OCI-LY7 (cell line): ENCODE measurements around the gene GAS7. TPM values are rescaled to one million over a fixed set of nuclear protein-coding genes. Genes with fewer than 3 reads are reported as not detected.

Experiments used
- BruUV-seq: library from RNA; stranded (reverse); fragments of 400-500 nt; replicated peaks from 2 replicates; lab custom pipeline; 2021; lab: Mats Ljungman, UMichigan
- CTCF ChIA-PET: fragments of 300-600 bp; sonication (Branson Sonifier 250); formaldehyde crosslinking; loops from one replicate; lab custom pipeline; 2022; ENCODE audit warnings: antibody characterized with exemption; ENCODE audit not compliant: unreplicated experiment; lab: Charles Lee
- POLR2A ChIA-PET: fragments of 300-600 bp; sonication (Branson Sonifier 250); formaldehyde crosslinking; loops from one replicate; lab custom pipeline; 2022; ENCODE audit warnings: antibody characterized with exemption; lab: Charles Lee
- DNase-seq: peaks from one replicate; pipeline ENCODE4 v3.0.0-alpha.2; 2015; ENCODE audit warnings: low spot score
- H2AFZ ChIP-seq: fragments of 200-600 bp; sonication (generic), shearing (Covaris generic); 2 replicates; pipeline ENCODE4 v1.6.1; 2014; ENCODE audit warnings: mild to moderate bottlenecking, antibody characterized with exemption, low read length, moderate library complexity
- H3K27ac ChIP-seq: fragments of 200-600 bp; sonication (generic); 2 replicates; pipeline ENCODE4 v1.5.1; 2014; ENCODE audit warnings: mixed run types, low read depth, mild to moderate bottlenecking, moderate library complexity, low read length, inconsistent platforms; ENCODE audit not compliant: poor library complexity, severe bottlenecking
- H3K36me3 ChIP-seq: fragments of 200-600 bp; sonication (generic); 2 replicates; pipeline ENCODE4 v1.6.1; 2014; ENCODE audit warnings: mild to moderate bottlenecking, antibody characterized with exemption, low read length, moderate library complexity, mixed read lengths; ENCODE audit not compliant: insufficient read depth
- H3K4me1 ChIP-seq: fragments of 200-600 bp; sonication (generic); 2 replicates; pipeline ENCODE4 v1.5.1; 2014; ENCODE audit warnings: mild to moderate bottlenecking, low read length; ENCODE audit not compliant: insufficient read depth, poor library complexity, severe bottlenecking
- H3K4me2 ChIP-seq: fragments of 200-600 bp; sonication (generic); 2 replicates; pipeline ENCODE4 v1.6.1; 2014; ENCODE audit warnings: mild to moderate bottlenecking, low read length
- H3K4me3 ChIP-seq: fragments of 200-600 bp; sonication (generic); 2 replicates; pipeline ENCODE4 v1.5.1; 2014; ENCODE audit warnings: mild to moderate bottlenecking, low read depth, low read length; ENCODE audit not compliant: poor library complexity, severe bottlenecking
- H3K79me2 ChIP-seq: fragments of 200-600 bp; sonication (generic); 2 replicates; pipeline ENCODE4 v1.6.1; 2016; ENCODE audit warnings: low read depth, mild to moderate bottlenecking, low read length, moderate library complexity, mixed read lengths; ENCODE audit not compliant: insufficient read depth
- H3K9me2 ChIP-seq: fragments of 200-600 bp; sonication (generic); 2 replicates; pipeline ENCODE4 v1.6.1; 2016; ENCODE audit warnings: mild to moderate bottlenecking, low read length, mixed read lengths; ENCODE audit not compliant: insufficient read depth
- H3K9me3 ChIP-seq: fragments of 200-600 bp; sonication (generic); 2 replicates; pipeline ENCODE4 v1.6.1; 2014; ENCODE audit warnings: mild to moderate bottlenecking, mixed run types, low read length, mixed read lengths
- H4K20me1 ChIP-seq: fragments of 200-600 bp; sonication (generic); 2 replicates; pipeline ENCODE4 v1.6.1; 2014; ENCODE audit warnings: mild to moderate bottlenecking, antibody characterized with exemption, low read length, moderate library complexity, mixed read lengths; ENCODE audit not compliant: insufficient read depth
- CTCF ChIP-seq: fragments of 200-600 bp; sonication (generic); conservative IDR thresholded peaks from 2 replicates; pipeline ENCODE4 v1.5.1; 2014; ENCODE audit warnings: mild to moderate bottlenecking, antibody characterized with exemption, low read length, moderate library complexity, mixed read lengths
- EZH2phosphoT487 ChIP-seq: fragments of 200-600 bp; sonication (generic); IDR thresholded peaks from 2 replicates; pipeline ENCODE4 v1.6.1; 2018; ENCODE audit warnings: low read depth, borderline replicate concordance, mild to moderate bottlenecking, mixed run types, antibody characterized with exemption, low read length, moderate library complexity, mixed read lengths
- intact Hi-C: fragments of 100-400 bp; cut with micrococcal nuclease; formaldehyde crosslinking; loops from one replicate; pipeline ENCODE4 v1.10.0; 2022; ENCODE audit not compliant: unreplicated experiment
- total RNA-seq, 2 experiments: library from RNA; depleted of rRNA in 1 of 2; stranded (reverse); fragments of >200 nt in 1 of 2; shearing (Covaris generic) in 1 of 2; gene quantifications; 2 replicates each; pipeline ENCODE4 v1.2.3, GENCODE V29; 2014 to 2022

The GAS7 gene
- total RNA-seq, 2 experiments from 2014 or later = 1.5 TPM; not detected in 1

- BruUV-seq = no TSS peak
- Histone ChIP-seq H3K4me3 (no peak overlapping the region), H2AFZ (no peak overlapping the region), H3K9me3 (no peaks in the 10 kb centered on the region), H3K36me3 (no peaks in the 10 kb centered on the region), H3K4me1 (no peaks in the 10 kb centered on the region), H3K79me2 (no peaks in the 10 kb centered on the region), H4K20me1 (no peaks in the 10 kb centered on the region), H3K9me2 (no peaks in the 10 kb centered on the region), H3K27ac (no peak overlapping the region), H3K4me2 (no peak overlapping the region)
- DNase-seq = no peak
- intact Hi-C loops = no loop called here
- CTCF ChIA-PET = no interaction called here
- POLR2A ChIA-PET = interaction anchor here (0.6 kb wide), 1 partner anchor 373 kb away, joined by 4 read pairs; no protein-coding TSS in a partner anchor
- no peak for TF ChIP-seq CTCF
- no peak for TF ChIP-seq EZH2phosphoT487
Measured at GRCh38 chr17:10197721-10198508, 491 bp downstream of the GAS7 start.

- CTCF ChIA-PET = no interaction called here
- Histone ChIP-seq H3K79me2 (no peaks in the 10 kb centered on the region), H3K9me2 (no peaks in the 10 kb centered on the region), H3K4me1 (no peaks in the 10 kb centered on the region), H3K9me3 (no peaks in the 10 kb centered on the region), H3K4me2 (no peak overlapping the region), H4K20me1 (no peaks in the 10 kb centered on the region), H3K27ac (no peak overlapping the region), H2AFZ (no peak overlapping the region), H3K4me3 (no peak overlapping the region), H3K36me3 (no peaks in the 10 kb centered on the region)
- TF ChIP-seq EZH2phosphoT487 (no peak), CTCF (no peak)
- DNase-seq = no peak
- POLR2A ChIA-PET = no interaction called here
- intact Hi-C loops = no loop called here
- no TSS peak for BruUV-seq
Measured at GRCh38 chr17:10197362-10197720, 1.1 kb downstream of the GAS7 start.

GRCh38 chr17:10196941-10197340 lies 1.5 kb downstream of the GAS7 start:
- CTCF ChIA-PET = no interaction called here
- no peak for DNase-seq
- no peak overlapping the region for H3K27ac ChIP-seq
- intact Hi-C loops = no loop called here
- no peaks in the 10 kb centered on the region for H3K79me2 ChIP-seq
- H3K4me1 ChIP-seq = no peaks in the 10 kb centered on the region
- POLR2A ChIA-PET = no interaction called here
- H3K36me3 ChIP-seq = no peaks in the 10 kb centered on the region
- no peak overlapping the region for H3K4me3 ChIP-seq
- no peaks in the 10 kb centered on the region for H3K9me2 ChIP-seq
- no peaks in the 10 kb centered on the region for H3K9me3 ChIP-seq
- no peak overlapping the region for H3K4me2 ChIP-seq
- no peak overlapping the region for H2AFZ ChIP-seq
- no TSS peak for BruUV-seq
- H4K20me1 ChIP-seq = no peaks in the 10 kb centered on the region
- no peak for TF ChIP-seq CTCF
- TF ChIP-seq EZH2phosphoT487 = no peak
